Left kidney (tissue), 2 donors: ENCODE results near the gene CLVS2. TPM values are rescaled to one million over a fixed set of nuclear protein-coding genes. Genes with fewer than 3 reads are reported as not detected.

Experiments used
- DNase-seq: peaks from one replicate; pipeline ENCODE4 v3.0.0-alpha.2; 2013
- polyA plus RNA-seq: library from polyadenylated mRNA; unstranded; fragments of 120-200 nt; gene quantifications from one replicate; pipeline ENCODE4 v1.2.1, GENCODE V29; 2013; ENCODE audit not compliant: insufficient read length

CLVS2 gene
- polyA plus RNA-seq, 1 donor: 0.33 TPM

DNA sequence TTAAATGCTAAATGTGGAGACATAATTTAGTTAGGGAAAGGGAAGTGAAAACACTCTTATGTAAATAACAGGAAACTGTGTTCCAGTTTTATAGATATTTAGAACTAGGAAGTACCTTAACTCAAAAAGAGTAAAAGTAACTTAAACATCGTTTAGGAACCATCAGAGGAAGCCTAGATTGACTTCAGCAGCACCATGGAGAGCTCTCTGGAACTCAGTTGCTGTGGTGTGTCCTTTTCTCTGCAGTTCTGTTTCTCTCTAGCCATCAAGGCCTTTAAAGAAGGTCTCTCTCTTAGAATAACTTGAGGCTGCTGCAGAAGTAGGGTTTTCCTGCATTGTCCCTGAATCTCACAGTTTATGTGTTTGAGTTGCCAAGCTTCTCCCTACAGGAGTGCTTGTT is 26.9 kb downstream of the CLVS2 start:
- DNase-seq: peak; percentile 33

DNA sequence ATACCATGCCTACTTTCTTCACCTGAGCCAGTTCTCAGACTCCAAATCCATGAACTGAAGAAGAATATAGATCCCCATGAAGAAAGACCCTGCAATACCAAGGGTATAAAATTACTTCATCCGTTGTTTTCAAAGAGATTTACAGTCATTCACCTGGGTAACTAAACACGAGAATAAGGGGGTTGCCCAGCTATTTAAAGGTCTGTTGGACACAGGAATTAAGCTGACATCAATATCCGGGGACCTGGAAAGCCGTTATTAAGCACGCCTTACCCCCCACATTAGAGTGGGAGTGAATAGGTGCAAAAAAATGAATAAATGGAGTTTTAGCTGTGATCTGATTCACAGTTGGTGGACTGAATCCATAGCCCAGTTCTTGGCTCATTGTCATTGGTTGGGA is 28.9 kb downstream of the CLVS2 start:
- DNase-seq: peak; percentile 20

DNA sequence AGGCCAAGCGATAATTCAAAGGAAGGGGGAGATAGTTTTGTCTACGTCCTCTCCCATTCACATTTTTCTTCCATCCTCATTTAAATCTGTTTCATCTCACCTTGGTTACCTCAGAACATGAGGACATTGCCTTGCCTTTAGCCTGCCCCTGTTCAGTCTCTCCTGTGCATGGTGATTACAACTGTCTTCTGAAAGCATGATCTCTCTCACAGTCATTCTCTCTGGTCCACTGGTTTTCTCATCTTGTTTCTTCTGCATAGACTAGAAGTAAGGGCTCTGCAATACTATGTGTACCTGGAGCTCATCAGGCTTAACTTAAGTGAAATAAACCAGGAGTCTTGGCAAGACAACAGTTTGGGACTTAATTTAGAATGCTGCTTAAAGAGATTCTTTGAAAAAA is 31.4 kb downstream of the CLVS2 start:
- no peak for DNase-seq

DNA sequence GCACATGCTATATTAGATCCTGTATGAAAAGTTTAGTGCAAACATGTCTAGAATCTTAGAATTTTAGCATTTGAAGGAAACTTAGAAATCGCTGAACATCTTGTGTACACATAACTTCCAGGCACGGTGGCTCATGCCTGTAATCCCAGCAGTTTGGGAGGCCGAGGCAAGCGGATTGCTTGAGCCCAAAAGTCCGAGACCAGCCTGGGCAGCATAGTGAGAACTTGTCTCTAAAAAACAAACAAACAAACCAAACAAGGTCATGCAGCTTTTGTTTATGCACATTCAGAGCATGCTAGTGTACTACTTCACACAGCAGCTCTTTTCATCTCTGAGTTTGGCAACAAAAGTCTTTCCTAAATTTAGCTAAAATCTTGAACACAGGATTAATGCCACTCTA is 32.2 kb downstream of the CLVS2 start:
- no peak for DNase-seq

DNA sequence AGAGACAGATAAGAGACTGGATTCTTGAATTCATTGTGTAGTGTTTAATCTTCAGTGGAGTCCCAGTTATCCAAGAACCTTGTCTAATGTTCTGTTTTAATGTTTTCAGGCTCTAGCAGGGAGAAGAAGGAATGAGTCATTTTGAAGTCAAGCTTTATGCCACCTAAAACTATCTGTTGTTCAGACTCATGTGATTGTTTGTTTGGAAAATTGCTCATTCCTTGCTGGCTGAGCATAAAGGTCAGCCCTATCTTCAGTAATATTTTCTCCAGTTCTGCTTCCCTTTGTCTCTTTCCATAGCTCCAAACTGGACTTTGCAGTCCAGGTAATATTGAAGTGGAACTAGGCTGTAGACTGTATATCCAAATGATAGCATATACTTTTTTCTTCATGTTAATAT is 34.2 kb downstream of the CLVS2 start:
- no peak for DNase-seq

DNA sequence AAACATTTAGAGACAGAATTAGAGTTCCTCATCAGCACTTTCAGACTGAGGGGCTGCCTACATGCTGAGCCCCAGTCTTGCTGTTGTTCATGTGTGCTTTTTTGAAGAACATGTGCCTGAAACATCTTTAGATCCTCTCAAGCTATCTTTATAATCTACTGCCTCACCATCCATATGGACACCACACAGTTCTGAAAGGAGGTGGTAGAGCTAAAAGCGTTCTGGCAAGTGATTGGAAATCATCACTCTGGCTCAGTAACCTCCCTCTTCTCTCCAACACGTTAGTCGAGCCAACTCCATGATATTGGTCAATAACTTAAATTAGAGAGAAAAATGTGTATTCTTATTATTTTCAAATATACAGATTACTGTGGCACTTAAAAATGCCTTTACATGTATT is 40.6 kb downstream of the CLVS2 start:
- DNase-seq: no peak

DNA sequence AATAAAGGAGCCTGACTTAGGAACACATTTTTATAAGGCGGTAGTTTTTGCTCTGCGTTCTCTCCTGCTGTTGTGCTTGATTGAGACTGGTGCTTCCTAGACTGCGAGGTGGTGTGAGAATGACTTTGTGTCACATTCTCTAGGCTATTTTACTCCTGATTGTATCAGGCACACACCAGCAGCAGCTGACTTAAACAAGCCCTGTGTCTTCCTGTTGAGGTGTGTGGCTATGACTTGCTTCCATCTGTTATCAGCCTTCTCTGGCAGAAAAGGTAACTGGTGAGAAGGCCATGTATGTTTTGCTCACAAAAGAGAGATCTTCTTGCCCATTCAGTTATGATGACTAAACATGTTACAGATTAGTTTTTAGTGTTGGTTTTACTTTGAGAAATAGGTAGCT is 43.4 kb downstream of the CLVS2 start:
- DNase-seq: no peak

DNA sequence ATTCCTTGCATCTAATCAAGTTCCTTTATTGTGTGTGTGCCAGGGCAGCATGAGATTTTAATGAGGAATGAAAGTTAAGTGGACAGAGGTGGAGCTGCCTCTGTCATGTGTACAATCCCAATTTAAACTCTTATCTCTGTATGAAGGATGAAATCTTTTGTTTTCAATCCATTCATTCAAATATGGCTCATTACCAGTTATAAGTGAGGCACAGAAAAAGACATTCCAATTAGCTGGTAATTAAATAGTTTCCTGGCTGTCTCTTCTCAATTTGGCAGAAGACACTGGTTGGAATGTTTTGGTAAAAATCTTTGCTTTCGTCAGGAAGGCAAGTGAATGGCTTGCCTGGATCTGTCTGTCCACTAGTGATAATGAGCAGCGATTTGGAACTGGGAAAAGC is 46.4 kb downstream of the CLVS2 start:
- DNase-seq: no peak

DNA sequence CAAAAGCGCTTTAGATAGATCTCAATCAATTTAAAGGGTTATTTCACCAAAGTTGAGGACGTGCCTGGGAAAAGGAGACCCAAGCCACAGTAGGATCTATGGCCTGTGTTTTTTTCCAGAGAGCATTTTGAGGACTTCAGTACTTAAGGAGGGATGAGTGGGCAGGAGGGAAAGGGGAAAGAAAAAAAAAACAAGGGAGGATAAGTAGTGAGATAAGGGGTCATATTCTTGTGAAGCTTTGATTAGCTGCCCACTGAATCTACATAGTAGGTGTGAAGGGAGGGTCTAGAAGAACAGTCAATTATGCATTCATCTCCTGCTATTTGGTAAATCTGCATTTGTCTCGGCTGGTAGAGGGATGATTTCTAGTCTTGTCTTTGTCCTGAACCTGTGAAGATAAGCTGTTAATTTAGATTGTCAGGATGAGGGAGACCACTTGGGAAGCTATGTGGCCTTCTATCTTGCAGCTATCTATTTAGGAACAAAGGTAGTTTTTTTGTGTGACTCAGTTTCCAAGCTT is 48.4 kb downstream of the CLVS2 start:
- DNase-seq: no peak

DNA sequence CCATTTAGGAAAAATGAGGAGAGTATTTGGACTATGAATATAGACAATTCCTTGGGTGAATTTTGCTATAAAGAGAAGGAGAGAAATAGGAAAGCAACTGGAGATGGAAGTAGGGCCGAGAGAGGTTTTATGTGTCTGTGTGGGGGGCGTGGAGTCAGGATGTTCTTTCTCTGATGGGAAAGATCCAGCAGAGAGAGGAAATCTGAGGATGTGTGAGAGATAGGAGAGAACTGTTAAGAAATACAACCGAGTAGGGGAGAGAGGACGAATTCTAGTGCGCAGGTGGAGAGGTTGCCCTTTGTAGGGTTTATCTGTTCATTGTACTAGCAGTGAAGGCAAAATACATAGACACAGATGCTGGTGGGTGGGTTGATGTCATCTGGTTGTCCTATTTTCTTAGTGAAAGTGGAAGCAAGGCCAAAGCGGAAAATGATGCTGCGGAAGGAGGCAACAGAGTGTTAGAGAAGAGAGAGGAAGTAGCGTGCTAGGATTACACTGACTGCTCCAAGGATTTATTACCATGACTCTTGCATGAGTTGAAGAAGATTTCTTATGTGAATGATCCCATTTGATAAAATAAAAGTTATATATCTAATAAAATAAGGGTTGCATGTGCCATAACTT is 57.7 kb downstream of the CLVS2 start:
- DNase-seq: peak; percentile 3

DNA sequence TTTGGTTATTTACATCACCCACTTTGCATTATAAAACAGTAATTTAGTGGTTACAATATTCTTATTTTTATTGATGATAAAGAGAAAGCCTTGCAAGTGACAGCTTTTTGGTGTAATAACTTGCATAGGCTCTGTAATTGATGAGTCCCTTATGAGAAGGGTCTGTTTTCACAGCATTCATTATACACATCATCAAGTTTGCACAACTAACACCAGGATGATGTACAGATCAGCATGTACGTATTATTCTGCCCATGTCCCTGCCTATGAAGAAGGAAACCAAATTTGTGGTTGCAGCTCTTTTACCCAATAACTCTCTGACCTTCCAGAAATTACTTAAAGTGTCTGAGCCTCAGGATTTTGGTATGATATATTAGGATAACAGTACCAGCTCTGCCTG is 59.2 kb downstream of the CLVS2 start:
- no peak for DNase-seq

DNA sequence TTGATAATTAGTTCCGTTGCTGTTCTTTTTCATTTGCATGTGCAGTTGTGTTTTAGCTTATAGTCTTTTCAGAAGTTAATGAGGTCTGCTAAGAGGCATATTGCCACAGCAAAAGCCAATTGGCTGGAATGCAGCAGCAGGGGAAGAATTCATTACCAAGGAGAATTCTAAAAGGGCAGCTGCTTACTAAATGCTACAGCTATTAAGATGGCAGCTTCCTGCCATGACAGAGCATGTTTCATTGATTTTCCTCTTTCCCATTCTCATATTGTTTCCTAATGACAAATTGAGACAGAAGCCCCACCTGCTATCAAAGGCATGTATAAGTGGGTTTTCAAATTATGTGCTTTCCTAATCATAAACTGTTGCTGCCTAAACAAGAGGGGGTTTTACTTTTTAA is 66.6 kb downstream of the CLVS2 start:
- DNase-seq: no peak

DNA sequence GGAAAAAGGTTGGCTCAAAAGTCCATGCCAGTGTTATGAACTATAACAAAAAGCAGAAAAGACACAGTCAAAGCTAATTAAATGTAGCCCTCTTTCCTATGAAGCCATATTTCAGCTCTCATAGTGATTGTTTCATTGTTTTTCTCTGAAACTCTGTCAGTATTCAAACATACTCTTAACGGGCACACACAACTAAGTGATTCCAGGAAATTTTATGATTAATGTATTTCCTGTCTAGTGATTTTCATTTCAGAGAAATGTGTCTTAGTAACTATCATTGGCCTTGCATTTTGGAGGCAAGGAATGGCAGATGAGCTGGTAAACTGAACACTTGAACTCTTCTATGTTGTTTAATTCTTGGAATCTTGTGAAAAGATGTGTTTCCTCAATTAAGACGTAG is 68.0 kb downstream of the CLVS2 start:
- DNase-seq: no peak

DNA sequence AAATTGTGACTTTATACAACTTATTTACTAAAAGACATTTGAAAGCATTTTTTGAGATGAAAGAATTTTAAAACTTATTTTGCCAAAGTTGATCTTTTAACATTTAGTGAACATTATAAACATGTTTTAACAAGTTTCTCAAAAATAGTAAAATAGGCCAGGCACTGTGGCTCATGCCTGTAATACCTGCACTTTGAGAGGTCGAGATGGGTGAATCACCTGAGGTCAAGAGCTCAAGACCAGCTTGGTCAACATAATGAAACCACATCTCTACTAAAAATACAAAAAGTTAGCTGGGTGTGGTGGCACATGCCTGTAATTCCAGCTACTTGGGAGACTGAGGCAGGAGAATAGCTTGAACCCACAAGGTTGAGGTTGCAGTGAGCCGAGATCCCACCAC is 78.6 kb downstream of the CLVS2 start:
- DNase-seq: no peak

DNA sequence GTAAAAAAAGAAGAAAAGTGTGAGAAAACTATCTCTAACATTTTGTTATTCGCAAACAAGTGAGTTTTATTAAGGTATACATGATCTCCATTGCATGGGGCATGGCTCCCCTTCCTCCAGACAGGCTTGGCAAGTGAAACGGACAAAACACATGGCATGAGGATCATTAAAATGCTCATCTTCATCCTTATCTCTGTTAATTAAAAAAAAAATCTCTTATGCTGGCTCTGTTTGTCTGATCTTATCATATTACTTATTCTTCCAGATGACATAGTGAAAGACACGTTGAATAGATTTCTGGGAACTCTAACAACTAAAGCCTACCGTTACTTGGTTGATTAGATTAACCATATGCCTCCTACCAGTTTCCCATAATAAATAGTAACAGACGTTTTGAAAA is 89.4 kb downstream of the CLVS2 start:
- DNase-seq: no peak

DNA sequence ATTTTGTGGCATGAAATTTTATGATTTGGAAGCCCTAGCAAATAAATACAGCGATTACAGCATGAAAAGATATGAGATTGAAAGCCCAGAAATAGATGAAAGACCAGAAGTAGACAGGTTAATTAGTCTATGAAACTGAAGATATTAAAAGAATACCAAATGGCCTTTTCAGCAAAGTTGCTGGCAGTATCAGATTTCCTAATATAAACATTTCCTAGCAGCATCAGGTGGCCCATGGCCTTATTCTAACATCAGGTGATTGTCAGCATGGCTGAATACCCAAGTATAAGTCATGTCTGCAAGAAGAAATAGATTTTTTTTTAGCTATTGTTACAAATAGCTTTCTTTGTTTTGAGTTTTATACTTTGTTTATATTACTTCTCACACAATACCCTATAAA is 93.2 kb downstream of the CLVS2 start:
- peak; percentile 14 for DNase-seq

DNA sequence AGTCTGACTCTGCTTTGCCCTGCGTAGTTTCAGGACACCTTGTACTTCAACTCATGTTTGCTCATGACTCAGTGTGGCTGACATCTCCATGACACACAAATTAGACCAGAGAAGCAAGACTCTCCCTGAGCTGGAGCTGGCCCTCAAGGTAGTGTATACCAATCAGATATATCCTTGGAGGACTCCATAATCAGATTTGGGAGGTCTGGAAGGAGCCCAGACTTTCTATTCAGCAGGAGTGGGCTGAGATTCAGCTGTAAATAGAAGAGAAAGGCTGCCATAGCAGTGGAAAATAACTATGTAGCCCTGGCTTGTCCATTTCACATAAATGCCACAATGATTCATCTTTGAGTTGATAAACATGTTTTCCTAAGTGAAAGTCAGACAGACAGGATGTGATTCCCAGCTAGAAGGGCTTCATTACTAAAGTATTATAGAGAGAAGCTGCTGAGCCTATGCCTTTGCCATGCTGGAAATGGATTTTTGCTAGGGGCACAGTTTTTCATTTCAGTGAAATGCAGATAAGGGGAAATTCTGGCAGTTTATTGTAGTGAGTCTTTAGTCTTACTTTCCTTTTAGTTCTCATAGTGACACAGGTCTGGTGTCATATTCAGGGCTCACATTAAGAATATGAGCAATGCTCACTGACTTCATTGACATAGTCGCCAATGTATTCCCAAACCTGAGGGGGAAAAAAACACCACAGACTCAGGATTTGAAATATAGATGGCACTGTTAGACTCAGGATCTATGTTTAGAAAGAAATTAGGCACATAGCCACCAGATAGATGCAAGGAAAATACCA is 95.3 kb downstream of the CLVS2 start:
- no peak for DNase-seq

DNA sequence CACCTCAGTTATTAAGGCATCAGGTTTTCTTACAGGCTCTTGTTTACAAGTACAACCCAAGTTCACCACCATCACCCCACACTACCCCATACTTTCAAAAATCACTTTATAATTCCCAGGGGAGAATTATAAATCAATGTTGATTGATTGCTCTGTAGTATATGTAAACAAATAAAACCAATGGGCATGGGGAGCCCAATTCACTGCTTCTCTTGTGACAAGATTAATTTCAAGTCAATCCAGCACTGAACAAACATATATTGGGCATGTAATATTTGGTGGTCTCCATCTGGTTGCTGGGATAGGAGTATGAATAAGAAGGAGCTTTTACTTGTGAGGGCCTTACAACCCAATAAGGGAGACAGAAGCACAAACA is 95.8 kb downstream of the CLVS2 start:
- DNase-seq: no peak

DNA sequence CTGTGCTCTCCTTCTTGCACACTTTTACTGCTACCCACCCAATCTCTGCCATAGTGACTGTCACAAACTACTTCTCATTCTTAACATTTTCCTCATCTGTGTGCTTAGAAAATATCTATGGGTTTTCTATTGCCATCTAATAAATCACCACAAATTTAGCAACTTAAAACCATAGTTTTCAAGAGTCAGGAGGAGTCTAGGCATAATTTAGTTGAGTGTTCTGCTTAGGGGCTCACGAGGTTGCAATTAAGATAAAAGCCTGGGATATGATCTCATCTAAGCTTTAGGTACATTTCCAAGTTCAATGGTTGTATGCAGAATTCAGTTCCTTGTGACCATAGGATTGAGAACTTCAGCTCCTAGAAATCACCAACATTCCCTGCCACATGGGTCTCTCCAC is 98.8 kb downstream of the CLVS2 start:
- DNase-seq: no peak

DNA sequence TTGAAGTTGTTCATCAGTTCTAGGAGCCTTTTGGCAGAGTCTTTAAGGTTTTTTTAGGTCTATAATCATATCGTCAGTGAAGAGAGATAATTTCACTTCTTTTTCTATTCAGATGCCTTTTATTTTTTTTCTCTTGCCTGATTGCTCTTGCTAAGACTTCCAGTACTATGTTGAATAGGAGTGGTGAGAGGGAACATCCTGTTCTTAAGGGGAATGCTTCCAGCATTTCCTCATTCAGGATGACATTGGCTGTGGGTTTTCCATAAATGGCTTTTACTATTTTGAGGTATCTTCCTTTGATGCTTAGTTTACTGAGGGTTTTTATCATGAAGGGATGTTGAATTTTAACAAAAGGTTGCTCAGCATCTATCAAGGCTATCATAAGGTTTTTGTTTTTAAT is 109.5 kb downstream of the CLVS2 start:
- no peak for DNase-seq

DNA sequence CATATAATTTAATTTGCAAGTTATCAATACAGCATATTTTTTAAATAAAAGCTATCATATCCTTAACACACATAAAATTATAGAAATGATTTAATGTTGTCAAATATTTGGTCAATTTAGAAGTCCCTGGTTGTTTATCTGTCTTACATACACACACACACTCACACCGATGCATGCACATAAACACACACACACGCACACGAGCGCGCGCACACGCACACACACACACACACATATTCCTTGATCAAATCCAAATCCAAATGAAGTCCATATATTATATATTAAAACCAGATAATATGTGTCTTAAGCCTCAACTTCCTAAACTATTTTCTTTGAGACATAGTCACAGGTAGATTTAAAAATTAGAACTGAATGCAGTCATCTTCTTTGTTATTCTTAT is 120.3 kb downstream of the CLVS2 start:
- no peak for DNase-seq

DNA sequence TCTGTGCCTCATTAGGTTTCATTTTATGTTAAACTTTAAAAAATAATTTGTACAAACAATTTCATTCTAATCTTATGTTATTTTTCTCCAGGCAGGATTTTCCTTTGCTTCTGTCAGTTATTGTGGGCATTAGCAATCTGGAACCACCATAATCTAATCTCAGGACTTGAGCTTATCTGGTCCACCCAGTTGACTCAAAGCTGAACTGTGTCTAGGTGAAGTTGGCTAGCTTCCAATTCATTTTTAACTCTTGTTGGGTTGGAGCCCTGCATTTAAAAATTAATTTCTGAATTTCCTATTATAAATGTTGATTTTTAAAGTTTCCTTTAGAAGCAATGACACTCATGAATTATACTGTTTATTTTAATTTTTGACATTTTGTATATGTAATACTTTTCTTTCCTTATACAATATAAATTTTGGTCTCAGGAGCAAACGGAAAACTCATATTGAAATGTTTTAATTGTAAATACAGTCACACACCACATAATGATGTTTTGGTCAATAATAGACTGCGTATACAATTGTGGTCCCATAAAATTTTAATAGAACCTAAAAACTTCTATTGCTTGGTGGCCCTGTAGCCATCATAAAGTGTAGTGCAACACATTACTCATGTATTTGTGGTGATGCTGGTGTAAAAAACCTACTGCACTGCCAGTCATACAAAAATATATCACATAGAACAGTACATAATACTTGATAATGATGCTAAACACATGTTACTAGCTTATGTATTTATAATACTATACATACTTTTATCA is 121.3 kb downstream of the CLVS2 start:
- DNase-seq: no peak

DNA sequence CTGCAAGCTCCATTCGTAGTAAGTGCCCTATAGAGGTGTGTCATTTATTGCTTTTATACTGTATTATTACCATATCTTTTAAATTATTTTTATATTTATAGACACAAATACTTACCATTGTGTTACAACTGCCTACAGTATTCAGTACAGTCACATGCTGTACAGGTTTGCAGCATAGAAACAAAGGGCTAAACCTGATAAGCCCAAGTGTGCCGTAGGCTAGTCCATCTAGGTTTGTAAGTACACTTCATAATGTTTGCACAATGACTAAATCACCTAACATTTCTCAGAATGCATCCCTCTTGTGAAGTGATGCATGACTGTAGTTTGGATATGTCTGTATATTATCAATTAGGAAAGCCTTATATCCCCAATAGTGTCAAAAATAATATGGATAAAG is 122.8 kb downstream of the CLVS2 start:
- no peak for DNase-seq
